ENCODE data around the gene OAT.
"Not testable (repeated sequence)": the region's sequence is repeated elsewhere in the genome, so short reads cannot be mapped to it uniquely, and the experiment has no call there.

OAT gene

DNA sequence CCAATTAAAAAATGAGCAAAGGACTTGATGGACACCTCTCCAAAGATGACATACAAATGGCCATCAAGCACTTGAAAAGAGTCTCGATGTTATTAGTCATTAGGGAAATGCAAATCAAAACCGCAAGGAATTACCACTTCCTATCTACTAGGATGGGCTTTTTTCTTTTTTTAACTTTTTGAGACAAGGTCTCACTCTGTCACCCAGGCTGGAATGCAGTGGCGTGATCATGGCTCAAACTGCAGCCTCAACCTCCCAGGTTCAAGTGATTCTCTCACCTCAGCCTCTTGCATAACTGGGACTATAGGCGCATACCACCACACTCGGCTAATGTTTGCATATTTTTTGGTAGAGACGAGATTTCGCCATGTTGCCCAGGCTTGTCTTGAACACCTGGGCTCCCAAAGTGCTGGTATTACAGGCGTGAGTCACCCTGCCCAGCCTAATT lies 17.5 kb upstream of the OAT start:
- Histone ChIP-seq H3K27ac (ENCODE audit: low read length) (peak overlapping the region; percentile 53; the same call in 1 of the 2 replicates), H3K4me2 (ENCODE audit: low read depth, low read length) (peak overlapping the region; percentile 42; the same call in 1 of the 2 replicates), H4K20me1 (ENCODE audit: insufficient read depth, low read length) (no peaks in the 10 kb centered on the region), H3K4me3 (ENCODE audit: low read length) (no peak overlapping the region; the same call in 1 of the 2 replicates), H3K79me2 (ENCODE audit: low read length) (no peaks in the 10 kb centered on the region), H3K4me1 (ENCODE audit: low read length) (peaks cover 12% of the 10 kb centered on the region), H3K9ac (ENCODE audit: low read length) (no peak overlapping the region), H3F3A (ENCODE audit: insufficient read depth, low read length) (no peaks in the 10 kb centered on the region), H3K36me3 (replicated peaks; ENCODE audit: insufficient read depth, low read length) (no peaks in the 10 kb centered on the region), H2AFZ (ENCODE audit: low read length) (peak overlapping the region; percentile 7; the same call in 1 of the 2 replicates), H3K27me3 (replicated peaks; ENCODE audit: insufficient read depth, low read length) (no peaks in the 10 kb centered on the region), H3K9me2 (replicated peaks; ENCODE audit: insufficient read depth, low read length) (no peaks in the 10 kb centered on the region), H3K9me3 (replicated peaks; ENCODE audit: insufficient read depth, low read length) (no peaks in the 10 kb centered on the region)
- no peak for TF ChIP-seq EZH2 (optimal IDR thresholded peaks at IDR 0.05; ENCODE audit: low read depth, low read length)
- TF ChIP-seq, protein P1, sequence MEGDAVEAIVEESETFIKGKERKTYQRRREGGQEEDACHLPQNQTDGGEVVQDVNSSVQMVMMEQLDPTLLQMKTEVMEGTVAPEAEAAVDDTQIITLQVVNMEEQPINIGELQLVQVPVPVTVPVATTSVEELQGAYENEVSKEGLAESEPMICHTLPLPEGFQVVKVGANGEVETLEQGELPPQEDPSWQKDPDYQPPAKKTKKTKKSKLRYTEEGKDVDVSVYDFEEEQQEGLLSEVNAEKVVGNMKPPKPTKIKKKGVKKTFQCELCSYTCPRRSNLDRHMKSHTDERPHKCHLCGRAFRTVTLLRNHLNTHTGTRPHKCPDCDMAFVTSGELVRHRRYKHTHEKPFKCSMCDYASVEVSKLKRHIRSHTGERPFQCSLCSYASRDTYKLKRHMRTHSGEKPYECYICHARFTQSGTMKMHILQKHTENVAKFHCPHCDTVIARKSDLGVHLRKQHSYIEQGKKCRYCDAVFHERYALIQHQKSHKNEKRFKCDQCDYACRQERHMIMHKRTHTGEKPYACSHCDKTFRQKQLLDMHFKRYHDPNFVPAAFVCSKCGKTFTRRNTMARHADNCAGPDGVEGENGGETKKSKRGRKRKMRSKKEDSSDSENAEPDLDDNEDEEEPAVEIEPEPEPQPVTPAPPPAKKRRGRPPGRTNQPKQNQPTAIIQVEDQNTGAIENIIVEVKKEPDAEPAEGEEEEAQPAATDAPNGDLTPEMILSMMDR (IDR thresholded peaks at IDR 0.05; ENCODE audit: low read length), result no peak
- TF ChIP-seq EZH2phosphoT487 (IDR thresholded peaks at IDR 0.05; ENCODE audit: low read length), result no peak
- peak; percentile 83 for DNase-seq

DNA sequence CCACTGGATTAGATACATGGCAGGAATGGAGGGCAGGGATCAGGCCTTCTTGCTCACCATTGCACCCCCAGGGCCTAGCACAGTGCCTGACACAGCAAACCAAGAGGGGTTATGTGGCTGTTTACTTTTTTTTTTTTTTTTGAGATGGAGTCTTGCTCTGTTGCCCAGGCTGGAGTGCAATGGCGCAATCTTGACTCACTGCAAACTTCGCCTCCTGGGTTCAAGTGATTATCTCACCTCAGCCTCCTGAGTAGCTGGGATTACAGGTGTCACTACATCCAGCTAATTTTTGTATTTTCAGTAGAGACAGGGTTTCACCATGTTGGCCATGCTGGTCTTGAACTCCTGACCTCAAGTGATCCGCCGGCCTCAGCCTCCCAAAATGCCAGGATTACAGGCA lies 17.0 kb upstream of the OAT start:
- not testable (repeated sequence) for H3K79me2 ChIP-seq (ENCODE audit: low read length); H3K4me3 ChIP-seq (ENCODE audit: low read length); H3F3A ChIP-seq (ENCODE audit: insufficient read depth, low read length); H3K9ac ChIP-seq (ENCODE audit: low read length); H3K9me3 ChIP-seq (replicated peaks; ENCODE audit: insufficient read depth, low read length); H3K36me3 ChIP-seq (replicated peaks; ENCODE audit: insufficient read depth, low read length); H2AFZ ChIP-seq (ENCODE audit: low read length); DNase-seq; H3K27me3 ChIP-seq (replicated peaks; ENCODE audit: insufficient read depth, low read length); H3K9me2 ChIP-seq (replicated peaks; ENCODE audit: insufficient read depth, low read length); H4K20me1 ChIP-seq (ENCODE audit: insufficient read depth, low read length)
- Histone ChIP-seq H3K27ac (ENCODE audit: low read length) (peak overlapping the region; percentile 53; the same call in 1 of the 2 replicates), H3K4me2 (ENCODE audit: low read depth, low read length) (peak overlapping the region; percentile 42; the same call in 1 of the 2 replicates), H3K4me1 (ENCODE audit: low read length) (peaks cover 12% of the 10 kb centered on the region)

DNA sequence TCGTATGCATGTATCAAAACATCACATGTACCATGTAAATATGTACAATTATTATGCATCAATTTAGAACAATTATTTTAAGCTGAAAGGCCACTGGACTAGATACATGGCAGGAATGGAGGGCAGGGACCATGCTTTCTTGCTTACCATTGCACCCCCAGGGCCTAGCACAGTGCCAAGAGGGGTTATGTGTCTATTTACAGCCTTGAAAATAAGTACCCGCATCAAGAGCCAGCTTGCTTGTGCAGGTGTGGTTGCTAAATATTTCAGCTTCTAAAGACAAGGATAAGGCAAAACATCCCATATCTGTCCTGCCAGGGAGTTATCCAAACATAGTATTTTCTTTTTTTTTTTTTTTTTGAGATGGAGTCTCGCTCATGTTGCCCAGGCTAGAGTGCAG lies 14.7 kb upstream of the OAT start:
- no peaks in the 10 kb centered on the region for H3K36me3 ChIP-seq (replicated peaks; ENCODE audit: insufficient read depth, low read length)
- H3K79me2 ChIP-seq (ENCODE audit: low read length), result no peaks in the 10 kb centered on the region
- peaks cover 12% of the 10 kb centered on the region for H3K4me1 ChIP-seq (ENCODE audit: low read length)
- no peak overlapping the region for H2AFZ ChIP-seq (ENCODE audit: low read length)
- TF ChIP-seq EZH2phosphoT487 (IDR thresholded peaks at IDR 0.05; ENCODE audit: low read length) (no peak), EZH2 (optimal IDR thresholded peaks at IDR 0.05; ENCODE audit: low read depth, low read length) (no peak)
- TF ChIP-seq, protein P1 (IDR thresholded peaks at IDR 0.05; ENCODE audit: low read length), result no peak
- no peak overlapping the region for H3K4me2 ChIP-seq (ENCODE audit: low read depth, low read length)
- DNase-seq, result no peak
- no peaks in the 10 kb centered on the region for H3F3A ChIP-seq (ENCODE audit: insufficient read depth, low read length)
- no peaks in the 10 kb centered on the region for H3K27me3 ChIP-seq (replicated peaks; ENCODE audit: insufficient read depth, low read length)
- no peak overlapping the region for H3K27ac ChIP-seq (ENCODE audit: low read length)
- H3K9me3 ChIP-seq (replicated peaks; ENCODE audit: insufficient read depth, low read length), result no peaks in the 10 kb centered on the region
- no peaks in the 10 kb centered on the region for H3K9me2 ChIP-seq (replicated peaks; ENCODE audit: insufficient read depth, low read length)
- H4K20me1 ChIP-seq (ENCODE audit: insufficient read depth, low read length), result no peaks in the 10 kb centered on the region
- H3K9ac ChIP-seq (ENCODE audit: low read length), result no peak overlapping the region
- no peak overlapping the region for H3K4me3 ChIP-seq (ENCODE audit: low read length)

DNA sequence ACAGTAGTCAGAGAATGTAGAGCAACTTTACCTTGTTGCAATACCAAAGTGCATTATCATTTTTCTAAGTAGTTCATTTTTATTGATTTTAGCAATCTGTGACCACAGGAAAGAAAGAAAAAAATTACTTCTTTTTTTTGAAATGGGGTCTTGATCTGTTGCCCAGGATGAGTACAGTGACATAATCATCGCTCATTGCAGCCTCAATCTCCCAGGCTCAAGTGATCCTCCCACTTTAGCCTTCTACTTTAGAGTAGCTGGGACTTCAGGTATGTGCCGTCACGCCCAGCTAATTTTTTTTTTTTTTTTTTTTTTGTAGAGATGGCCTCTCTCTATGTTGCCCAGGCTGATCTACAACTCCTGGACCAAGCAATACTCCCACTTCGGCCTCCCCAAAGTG lies 11.4 kb upstream of the OAT start:
- no peak overlapping the region for H3K4me3 ChIP-seq (ENCODE audit: low read length)
- no peak overlapping the region for H3K9ac ChIP-seq (ENCODE audit: low read length)
- no peaks in the 10 kb centered on the region for H3K9me3 ChIP-seq (replicated peaks; ENCODE audit: insufficient read depth, low read length)
- no peak overlapping the region for H2AFZ ChIP-seq (ENCODE audit: low read length)
- no peaks in the 10 kb centered on the region for H3K9me2 ChIP-seq (replicated peaks; ENCODE audit: insufficient read depth, low read length)
- no peaks in the 10 kb centered on the region for H3K36me3 ChIP-seq (replicated peaks; ENCODE audit: insufficient read depth, low read length)
- H3K4me1 ChIP-seq (ENCODE audit: low read length), result peaks cover under 1% of the 10 kb centered on the region; the same call in 1 of the 2 replicates
- no peaks in the 10 kb centered on the region for H4K20me1 ChIP-seq (ENCODE audit: insufficient read depth, low read length)
- H3K27me3 ChIP-seq (replicated peaks; ENCODE audit: insufficient read depth, low read length), result no peaks in the 10 kb centered on the region
- H3F3A ChIP-seq (ENCODE audit: insufficient read depth, low read length), result no peaks in the 10 kb centered on the region
- no peak overlapping the region for H3K27ac ChIP-seq (ENCODE audit: low read length)
- no peaks in the 10 kb centered on the region for H3K79me2 ChIP-seq (ENCODE audit: low read length)
- no peak overlapping the region for H3K4me2 ChIP-seq (ENCODE audit: low read depth, low read length)
- TF ChIP-seq, protein P1 (IDR thresholded peaks at IDR 0.05; ENCODE audit: low read length), result no peak
- TF ChIP-seq EZH2phosphoT487 (IDR thresholded peaks at IDR 0.05; ENCODE audit: low read length), result no peak
- TF ChIP-seq EZH2 (optimal IDR thresholded peaks at IDR 0.05; ENCODE audit: low read depth, low read length), result no peak
- DNase-seq, result no peak

Data from MM.1S (cell line).